HepG2 (cell line): ENCODE data around the gene CD151. TPM values are rescaled to one million over a fixed set of nuclear protein-coding genes. Genes with fewer than 3 reads are reported as not detected.

Experiments
- ATM ChIP-seq: fragments of 450-650 bp; IDR thresholded peaks from 2 replicates; pipeline ENCODE4 v1.7.1; 2017; ENCODE audit warnings: mild to moderate bottlenecking, borderline replicate concordance
- CEBPG ChIP-seq: IDR thresholded peaks from 2 replicates; pipeline ENCODE4 v1.6.1; 2016
- FOXA1 ChIP-seq, 2 experiments: fragments of 450-650 bp in 1 of 2; sonication (generic) in 1 of 2; formaldehyde crosslinking in 1 of 2; IDR thresholded peaks; 2 replicates each; pipeline versions ENCODE4 v1.4.0 to v1.6.1; 2016 to 2020; ENCODE audit warnings: missing genetic modification reagents in 1 of 2
- GABPB1 ChIP-seq: IDR thresholded peaks from 2 replicates; pipeline ENCODE4 v1.6.1; 2016; ENCODE audit warnings: mild to moderate bottlenecking, missing genetic modification reagents, moderate library complexity, missing compliant biosample characterization
- HNRNPH1 ChIP-seq: fragments of 200-400 bp; formaldehyde crosslinking; optimal IDR thresholded peaks from 2 replicates; pipeline ENCODE3; 2017; ENCODE audit warnings: mild to moderate bottlenecking, low read depth, low read length
- IKZF1 ChIP-seq: fragments of 450-650 bp; IDR thresholded peaks from 2 replicates; pipeline ENCODE4 v1.7.1; 2016
- SYNCRIP ChIP-seq: fragments of 200-400 bp; formaldehyde crosslinking; IDR thresholded peaks from 2 replicates; pipeline ENCODE4 v1.6.1; 2018; ENCODE audit warnings: mild to moderate bottlenecking, low read depth, low read length; ENCODE audit not compliant: insufficient read depth
- ZNF230 ChIP-seq: sonication (generic); formaldehyde crosslinking; IDR thresholded peaks from 2 replicates; pipeline ENCODE4 v1.4.0; 2020; ENCODE audit warnings: mild to moderate bottlenecking, missing genetic modification reagents
- ZNF282 ChIP-seq: fragments of 450-650 bp; IDR thresholded peaks from 2 replicates; pipeline ENCODE4 v1.6.1; 2018; ENCODE audit not compliant: partially characterized antibody
- ZNF550 ChIP-seq: sonication (generic); formaldehyde crosslinking; IDR thresholded peaks from 2 replicates; pipeline ENCODE4 v1.4.0; 2020; ENCODE audit warnings: mild to moderate bottlenecking, missing genetic modification reagents, borderline replicate concordance
- ZNF841 ChIP-seq: sonication (generic); formaldehyde crosslinking; IDR thresholded peaks from 2 replicates; pipeline ENCODE4 v1.8.1; 2023; ENCODE audit warnings: missing genetic modification reagents, borderline replicate concordance
- polyA plus RNA-seq, 8 experiments: library from polyadenylated mRNA; depleted of rRNA in 3 of 8; stranded (reverse) in 7 of 8; unstranded in 1 of 8; fragments of >200 nt; fragmentation: Illumina TruSeq in 4 of 8; extraction: Trizol in 4 of 8; gene quantifications; 2 replicates each; pipeline versions ENCODE4 v1.2.1 to v1.2.3, GENCODE V29; 2011 to 2016; ENCODE audit warnings: low read depth in 4 of 8, missing spikeins in 1 of 8, mixed read lengths in 1 of 8; ENCODE audit not compliant: insufficient read depth in 1 of 8
- total RNA-seq, 5 experiments: library from RNA; depleted of rRNA; stranded (reverse); fragments of >200 nt; fragmentation: Illumina TruSeq; extraction: Trizol; gene quantifications; 2 replicates each; pipeline ENCODE4 v1.2.3, GENCODE V29; 2016; ENCODE audit warnings: low read depth in 1 of 5
- TF ChIP-seq, protein P1 (sequence below): sonication (generic); formaldehyde crosslinking; IDR thresholded peaks from one replicate; pipeline ENCODE4 v1.5.1; 2020; ENCODE audit warnings: mild to moderate bottlenecking, missing genetic modification reagents; ENCODE audit errors: not compliant biosample characterization
- TF ChIP-seq, protein P2 (sequence below): sonication (generic); formaldehyde crosslinking; IDR thresholded peaks from 2 replicates; pipeline ENCODE4 v1.5.0; 2020; ENCODE audit warnings: missing genetic modification reagents
- TF ChIP-seq, protein P3 (sequence below): sonication (generic); IDR thresholded peaks from 2 replicates; pipeline ENCODE4 v1.6.1; 2016; ENCODE audit warnings: low read depth, borderline replicate concordance
- TF ChIP-seq, protein P4 (sequence below): sonication (generic); formaldehyde crosslinking; IDR thresholded peaks from 2 replicates; pipeline ENCODE4 v1.4.0; 2020; ENCODE audit warnings: missing genetic modification reagents
- TF ChIP-seq, protein P5 (sequence below): sonication (generic); formaldehyde crosslinking; IDR thresholded peaks from 2 replicates; pipeline ENCODE4 v1.5.1; 2020; ENCODE audit warnings: missing genetic modification reagents, mild to moderate bottlenecking, borderline replicate concordance

Gene CD151
- total and polyA plus RNA-seq, 2 of the 13 experiments (the other 11 are each of a cell fraction or from before 2014, with no cell fraction given): 125 to 197 TPM

DNA sequence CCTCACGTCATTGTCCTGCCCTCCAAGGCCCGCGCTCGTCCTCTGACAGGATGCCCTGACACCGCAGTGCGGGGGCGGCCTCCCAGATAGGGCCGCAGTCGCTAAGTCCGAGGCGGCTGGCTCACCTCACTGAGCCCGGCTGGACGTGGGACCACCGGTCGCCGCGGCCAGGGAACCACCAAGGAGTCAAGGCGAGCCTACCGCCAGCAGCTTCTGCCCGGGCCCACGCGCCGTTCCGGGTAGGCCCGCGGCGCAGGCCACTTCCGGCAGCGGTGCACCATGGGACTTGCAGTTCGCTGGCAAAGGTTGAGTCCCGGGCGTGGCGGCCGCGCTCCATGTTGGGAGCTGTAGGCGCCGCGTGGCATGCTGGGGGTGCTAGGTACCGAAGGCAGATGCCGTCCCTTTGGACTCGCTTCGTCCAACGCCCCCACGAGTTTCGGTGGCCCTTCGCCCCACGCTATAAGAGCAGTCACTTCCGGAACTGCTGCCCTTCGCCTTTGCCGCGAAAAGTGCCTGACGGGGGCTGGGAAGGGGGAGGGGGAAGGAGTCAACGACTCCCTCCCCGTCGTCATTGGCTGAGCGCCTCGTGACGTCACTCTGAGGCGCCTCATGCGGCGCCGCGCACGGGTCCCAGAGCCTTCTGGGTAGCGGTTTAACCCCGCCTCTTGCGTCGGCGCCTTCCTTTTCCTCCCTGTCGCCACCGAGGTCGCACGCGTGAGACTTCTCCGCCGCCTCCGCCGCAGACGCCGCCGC, 23.3 kb upstream of the CD151 start, which contains the start of gene RPLP2 (continued):
- TF ChIP-seq, protein P1, sequence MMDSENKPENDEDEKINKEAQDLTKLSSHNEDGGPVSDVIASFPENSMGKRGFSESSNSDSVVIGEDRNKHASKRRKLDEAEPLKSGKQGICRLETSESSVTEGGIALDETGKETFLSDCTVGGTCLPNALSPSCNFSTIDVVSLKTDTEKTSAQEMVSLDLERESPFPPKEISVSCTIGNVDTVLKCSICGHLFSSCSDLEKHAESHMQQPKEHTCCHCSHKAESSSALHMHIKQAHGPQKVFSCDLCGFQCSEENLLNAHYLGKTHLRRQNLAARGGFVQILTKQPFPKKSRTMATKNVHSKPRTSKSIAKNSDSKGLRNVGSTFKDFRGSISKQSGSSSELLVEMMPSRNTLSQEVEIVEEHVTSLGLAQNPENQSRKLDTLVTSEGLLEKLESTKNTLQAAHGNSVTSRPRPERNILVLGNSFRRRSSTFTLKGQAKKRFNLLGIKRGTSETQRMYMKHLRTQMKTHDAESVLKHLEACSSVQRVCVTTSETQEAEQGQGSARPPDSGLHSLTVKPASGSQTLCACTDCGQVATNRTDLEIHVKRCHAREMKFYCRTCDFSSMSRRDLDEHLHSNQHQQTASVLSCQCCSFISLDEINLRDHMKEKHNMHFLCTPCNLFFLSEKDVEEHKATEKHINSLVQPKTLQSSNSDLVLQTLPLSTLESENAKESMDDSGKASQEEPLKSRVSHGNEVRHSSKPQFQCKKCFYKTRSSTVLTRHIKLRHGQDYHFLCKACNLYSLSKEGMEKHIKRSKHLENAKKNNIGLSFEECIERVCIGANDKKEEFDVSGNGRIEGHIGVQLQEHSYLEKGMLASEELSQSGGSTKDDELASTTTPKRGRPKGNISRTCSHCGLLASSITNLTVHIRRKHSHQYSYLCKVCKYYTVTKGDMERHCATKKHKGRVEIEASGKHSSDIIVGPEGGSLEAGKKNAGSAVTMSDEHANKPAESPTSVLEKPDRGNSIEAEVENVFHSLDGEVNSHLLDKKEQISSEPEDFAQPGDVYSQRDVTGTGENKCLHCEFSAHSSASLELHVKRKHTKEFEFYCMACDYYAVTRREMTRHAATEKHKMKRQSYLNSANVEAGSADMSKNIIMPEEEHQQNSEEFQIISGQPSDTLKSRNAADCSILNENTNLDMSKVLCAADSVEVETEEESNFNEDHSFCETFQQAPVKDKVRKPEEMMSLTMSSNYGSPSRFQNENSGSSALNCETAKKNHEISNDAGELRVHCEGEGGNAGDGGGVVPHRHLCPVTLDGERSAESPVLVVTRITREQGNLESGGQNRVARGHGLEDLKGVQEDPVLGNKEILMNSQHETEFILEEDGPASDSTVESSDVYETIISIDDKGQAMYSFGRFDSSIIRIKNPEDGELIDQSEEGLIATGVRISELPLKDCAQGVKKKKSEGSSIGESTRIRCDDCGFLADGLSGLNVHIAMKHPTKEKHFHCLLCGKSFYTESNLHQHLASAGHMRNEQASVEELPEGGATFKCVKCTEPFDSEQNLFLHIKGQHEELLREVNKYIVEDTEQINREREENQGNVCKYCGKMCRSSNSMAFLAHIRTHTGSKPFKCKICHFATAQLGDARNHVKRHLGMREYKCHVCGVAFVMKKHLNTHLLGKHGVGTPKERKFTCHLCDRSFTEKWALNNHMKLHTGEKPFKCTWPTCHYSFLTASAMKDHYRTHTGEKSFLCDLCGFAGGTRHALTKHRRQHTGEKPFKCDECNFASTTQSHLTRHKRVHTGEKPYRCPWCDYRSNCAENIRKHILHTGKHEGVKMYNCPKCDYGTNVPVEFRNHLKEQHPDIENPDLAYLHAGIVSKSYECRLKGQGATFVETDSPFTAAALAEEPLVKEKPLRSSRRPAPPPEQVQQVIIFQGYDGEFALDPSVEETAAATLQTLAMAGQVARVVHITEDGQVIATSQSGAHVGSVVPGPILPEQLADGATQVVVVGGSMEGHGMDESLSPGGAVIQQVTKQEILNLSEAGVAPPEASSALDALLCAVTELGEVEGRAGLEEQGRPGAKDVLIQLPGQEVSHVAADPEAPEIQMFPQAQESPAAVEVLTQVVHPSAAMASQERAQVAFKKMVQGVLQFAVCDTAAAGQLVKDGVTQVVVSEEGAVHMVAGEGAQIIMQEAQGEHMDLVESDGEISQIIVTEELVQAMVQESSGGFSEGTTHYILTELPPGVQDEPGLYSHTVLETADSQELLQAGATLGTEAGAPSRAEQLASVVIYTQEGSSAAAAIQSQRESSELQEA (CRISPR knock-in tag): peak; percentile 79
- no peak for TF ChIP-seq IKZF1
- TF ChIP-seq FOXA1 (IDR thresholded peaks at IDR 0.05): no peak
- no peak; the same call in 1 of the 2 replicates for TF ChIP-seq FOXA1 (CRISPR knock-in tag; IDR thresholded peaks at IDR 0.05)
- TF ChIP-seq ZNF230 (CRISPR knock-in tag): peak; percentile 84; the same call in 1 of the 2 replicates
- TF ChIP-seq ZNF841 (CRISPR knock-in tag): no peak
- TF ChIP-seq CEBPG: peak; percentile 36
- no peak for TF ChIP-seq ATM
- TF ChIP-seq, protein P2, sequence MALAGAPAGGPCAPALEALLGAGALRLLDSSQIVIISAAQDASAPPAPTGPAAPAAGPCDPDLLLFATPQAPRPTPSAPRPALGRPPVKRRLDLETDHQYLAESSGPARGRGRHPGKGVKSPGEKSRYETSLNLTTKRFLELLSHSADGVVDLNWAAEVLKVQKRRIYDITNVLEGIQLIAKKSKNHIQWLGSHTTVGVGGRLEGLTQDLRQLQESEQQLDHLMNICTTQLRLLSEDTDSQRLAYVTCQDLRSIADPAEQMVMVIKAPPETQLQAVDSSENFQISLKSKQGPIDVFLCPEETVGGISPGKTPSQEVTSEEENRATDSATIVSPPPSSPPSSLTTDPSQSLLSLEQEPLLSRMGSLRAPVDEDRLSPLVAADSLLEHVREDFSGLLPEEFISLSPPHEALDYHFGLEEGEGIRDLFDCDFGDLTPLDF (CRISPR knock-in tag): peak; percentile 88
- TF ChIP-seq HNRNPH1: no peak
- TF ChIP-seq GABPB1 (CRISPR knock-in tag): peak; percentile 99
- TF ChIP-seq, protein P3, sequence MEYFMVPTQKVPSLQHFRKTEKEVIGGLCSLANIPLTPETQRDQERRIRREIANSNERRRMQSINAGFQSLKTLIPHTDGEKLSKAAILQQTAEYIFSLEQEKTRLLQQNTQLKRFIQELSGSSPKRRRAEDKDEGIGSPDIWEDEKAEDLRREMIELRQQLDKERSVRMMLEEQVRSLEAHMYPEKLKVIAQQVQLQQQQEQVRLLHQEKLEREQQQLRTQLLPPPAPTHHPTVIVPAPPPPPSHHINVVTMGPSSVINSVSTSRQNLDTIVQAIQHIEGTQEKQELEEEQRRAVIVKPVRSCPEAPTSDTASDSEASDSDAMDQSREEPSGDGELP: no peak
- TF ChIP-seq, protein P4, sequence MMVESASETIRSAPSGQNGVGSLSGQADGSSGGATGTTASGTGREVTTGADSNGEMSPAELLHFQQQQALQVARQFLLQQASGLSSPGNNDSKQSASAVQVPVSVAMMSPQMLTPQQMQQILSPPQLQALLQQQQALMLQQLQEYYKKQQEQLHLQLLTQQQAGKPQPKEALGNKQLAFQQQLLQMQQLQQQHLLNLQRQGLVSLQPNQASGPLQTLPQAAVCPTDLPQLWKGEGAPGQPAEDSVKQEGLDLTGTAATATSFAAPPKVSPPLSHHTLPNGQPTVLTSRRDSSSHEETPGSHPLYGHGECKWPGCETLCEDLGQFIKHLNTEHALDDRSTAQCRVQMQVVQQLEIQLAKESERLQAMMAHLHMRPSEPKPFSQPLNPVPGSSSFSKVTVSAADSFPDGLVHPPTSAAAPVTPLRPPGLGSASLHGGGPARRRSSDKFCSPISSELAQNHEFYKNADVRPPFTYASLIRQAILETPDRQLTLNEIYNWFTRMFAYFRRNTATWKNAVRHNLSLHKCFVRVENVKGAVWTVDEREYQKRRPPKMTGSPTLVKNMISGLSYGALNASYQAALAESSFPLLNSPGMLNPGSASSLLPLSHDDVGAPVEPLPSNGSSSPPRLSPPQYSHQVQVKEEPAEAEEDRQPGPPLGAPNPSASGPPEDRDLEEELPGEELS (CRISPR knock-in tag): no peak
- TF ChIP-seq, protein P5, sequence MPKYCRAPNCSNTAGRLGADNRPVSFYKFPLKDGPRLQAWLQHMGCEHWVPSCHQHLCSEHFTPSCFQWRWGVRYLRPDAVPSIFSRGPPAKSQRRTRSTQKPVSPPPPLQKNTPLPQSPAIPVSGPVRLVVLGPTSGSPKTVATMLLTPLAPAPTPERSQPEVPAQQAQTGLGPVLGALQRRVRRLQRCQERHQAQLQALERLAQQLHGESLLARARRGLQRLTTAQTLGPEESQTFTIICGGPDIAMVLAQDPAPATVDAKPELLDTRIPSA: no peak; the same call in 1 of the 2 replicates
- no peak for TF ChIP-seq ZNF282
- peak; percentile 98; the same call in 1 of the 2 replicates for TF ChIP-seq ZNF550 (CRISPR knock-in tag)
- no peak for TF ChIP-seq SYNCRIP
